ENCODE measurements around the gene KCNMA1.
"Not testable (repeated sequence)": the region's sequence is repeated elsewhere in the genome, so short reads cannot be mapped to it uniquely, and the experiment has no call there.

KCNMA1 gene

GRCh38 chr10:77578583-77579227 is 58.9 kb downstream of the KCNMA1 start:
- DNase-seq: no peak

GRCh38 chr10:77577666-77578229 is 59.9 kb downstream of the KCNMA1 start:
- DNase-seq: no peak

- DNase-seq: no peak
These were observed 61.1 kb downstream of the KCNMA1 start for GRCh38 chr10:77576444-77577032.

DNA sequence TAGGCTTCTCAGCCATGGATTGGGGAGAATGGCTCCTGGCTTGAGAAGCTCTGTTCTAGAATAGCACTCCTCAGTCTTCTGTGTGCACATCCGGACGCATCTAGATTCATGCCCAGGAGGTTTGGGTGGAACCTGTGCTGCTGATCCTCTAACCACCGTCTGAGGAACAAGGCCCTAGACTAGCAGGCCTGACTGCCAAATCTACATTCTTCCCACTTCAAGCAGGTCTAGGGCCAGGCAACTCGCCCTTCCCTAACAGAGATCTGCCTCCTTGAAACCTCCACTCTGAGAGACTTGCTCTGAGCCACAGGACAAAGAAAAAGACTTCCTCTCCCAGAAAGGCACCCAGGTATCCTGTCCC is 61.6 kb downstream of the KCNMA1 start:
- DNase-seq: no peak

DNA sequence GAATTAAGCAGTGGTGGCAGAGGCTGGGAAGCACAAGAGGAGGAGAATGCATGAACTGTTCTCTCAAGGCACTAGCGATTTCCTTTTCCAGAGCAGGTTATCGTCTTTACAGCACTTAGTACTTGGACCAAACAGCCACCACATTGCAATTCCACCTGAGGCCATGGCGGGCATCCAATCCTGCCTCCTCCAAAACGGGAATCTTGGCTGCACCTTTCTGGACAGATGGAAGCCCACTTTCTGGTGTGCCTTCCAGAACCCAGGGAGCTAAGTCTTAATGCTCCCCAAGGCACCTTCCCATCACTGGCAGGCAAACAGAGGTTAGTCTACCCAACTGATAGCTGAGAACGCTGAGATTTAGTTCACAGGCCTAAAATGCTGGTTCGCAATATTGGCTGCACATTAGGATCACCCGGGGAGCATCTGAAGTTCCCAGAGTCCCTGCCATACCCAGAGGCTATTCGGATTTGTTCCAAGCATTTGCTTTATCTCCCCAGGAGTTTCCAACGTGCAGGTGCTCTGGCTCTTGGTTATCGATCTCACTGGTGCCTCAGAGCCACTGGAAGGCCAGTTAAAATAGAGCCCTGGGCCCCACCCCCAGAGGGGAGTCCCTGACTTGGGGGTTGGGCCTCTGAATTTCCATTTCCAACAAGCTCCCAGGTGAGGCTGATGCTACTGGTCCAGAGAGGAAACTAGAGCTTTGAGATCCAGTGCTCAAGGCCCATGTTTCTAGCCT is 62.2 kb downstream of the KCNMA1 start:
- no peak for DNase-seq

DNA sequence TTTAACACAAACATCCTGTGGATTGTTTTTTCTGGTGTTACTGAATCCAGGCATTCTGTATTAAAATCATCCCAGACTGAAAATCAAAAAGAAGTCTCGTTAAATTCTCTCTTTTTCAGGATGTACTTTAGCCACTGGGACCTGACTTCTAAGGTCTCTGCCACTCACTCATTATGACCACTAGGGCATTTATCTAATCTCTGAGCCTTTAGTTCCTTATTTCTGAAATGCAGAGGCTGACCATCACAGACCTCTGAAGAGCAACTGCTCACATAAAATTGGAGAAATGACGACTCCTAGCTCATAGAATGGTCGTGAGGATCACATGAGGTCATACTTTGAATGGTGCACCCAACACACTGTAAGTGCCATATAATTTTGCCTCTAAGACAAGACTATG is 63.2 kb downstream of the KCNMA1 start:
- no peak for DNase-seq

- DNase-seq: not testable (repeated sequence)
These were observed 65.1 kb downstream of the KCNMA1 start for GRCh38 chr10:77572520-77572919.

DNA sequence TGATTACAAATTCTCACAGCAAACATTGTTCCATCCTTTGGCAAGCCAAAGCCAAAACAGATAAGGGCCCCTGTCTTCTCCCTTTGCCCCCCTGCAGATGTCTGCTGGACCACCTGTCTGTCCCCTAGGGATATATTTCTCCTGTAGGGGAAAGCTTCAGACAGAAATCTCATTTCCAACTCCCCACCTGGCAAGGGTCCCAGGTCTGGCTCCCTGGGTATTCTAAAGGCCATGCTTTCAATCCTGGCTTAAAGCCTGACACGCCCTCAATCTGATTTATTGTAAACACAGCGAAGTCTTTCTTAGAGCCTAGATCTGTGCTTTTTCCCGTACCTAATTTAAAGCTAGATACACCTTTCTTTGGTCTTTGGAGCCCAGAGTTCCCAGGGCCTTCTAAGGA is 66.1 kb downstream of the KCNMA1 start:
- no peak for DNase-seq

- DNase-seq: no peak
These were observed 70.6 kb downstream of the KCNMA1 start for GRCh38 chr10:77566914-77567566.

GRCh38 chr10:77566236-77566635 is 71.4 kb downstream of the KCNMA1 start:
- DNase-seq: no peak

- no peak for DNase-seq
These were observed 72.0 kb downstream of the KCNMA1 start for GRCh38 chr10:77565590-77566023.

DNA sequence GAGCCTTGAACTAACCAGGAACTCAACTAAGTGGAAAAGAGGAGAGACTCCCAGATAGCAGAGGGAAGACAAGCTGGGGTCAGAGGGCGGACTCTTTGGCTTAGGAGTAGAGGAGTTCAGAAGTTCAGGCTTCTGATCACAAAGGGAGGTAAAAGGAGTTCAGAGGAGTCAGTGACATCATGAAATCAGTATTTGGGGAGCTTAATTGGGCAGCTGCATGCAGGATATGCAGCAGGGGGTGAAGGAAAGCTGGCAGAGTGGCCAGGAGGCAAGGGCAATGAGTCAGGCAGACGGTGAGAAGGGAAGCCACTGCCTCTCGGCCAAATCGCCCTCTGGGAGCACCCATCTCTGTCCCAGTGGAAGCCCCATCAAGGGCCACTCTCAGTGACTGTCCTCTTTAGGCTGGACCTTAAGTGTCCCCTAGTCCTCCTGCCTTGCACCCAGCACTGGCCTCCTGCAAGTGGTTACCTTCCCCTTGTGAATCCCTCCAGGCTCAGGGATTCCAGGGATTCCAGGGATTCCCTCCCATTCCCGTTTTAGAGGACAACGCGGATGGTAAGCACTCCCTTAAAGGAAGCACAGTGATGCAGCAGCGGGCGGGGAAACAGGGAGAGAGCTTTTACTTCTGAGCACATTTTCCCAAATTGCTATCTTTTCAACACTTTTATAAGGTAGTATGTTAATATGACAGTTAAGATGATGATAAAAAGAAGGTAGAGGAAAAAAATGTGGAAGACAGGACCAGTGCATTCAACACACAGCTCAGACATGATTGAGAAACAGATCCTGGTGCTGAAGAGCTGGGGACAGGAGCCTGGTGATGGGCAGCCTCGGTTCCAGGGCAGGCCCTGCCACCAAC is 72.6 kb downstream of the KCNMA1 start:
- no peak for DNase-seq

DNA sequence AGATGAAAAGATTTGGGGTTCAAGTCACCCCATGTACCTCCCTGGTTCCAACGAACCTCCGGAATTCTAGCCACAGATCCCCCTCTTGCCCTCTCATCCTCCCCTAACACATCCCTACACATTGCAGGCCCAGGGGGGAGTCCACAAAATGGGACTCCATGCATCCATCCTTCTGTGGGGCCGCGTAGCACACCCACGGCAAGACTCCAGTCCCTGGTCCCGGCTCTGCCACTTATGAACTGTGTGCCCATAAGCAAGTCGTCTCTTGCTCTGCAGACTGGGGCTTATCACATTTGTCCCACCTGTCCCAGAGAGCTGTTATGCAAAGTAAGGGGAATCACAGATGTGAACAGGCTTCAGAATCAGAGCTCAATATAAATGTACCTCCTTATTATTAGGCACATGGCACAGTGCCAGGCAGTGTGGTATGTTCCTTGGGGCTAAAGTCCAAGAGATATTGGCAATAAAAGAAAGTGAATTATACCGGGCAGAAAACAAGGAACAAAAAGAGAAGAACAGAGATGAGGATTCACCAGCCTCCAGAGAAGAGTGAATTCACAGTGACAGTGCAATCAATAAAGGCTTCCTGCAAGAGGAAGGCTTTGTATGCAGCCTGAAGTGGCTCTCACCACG is 73.9 kb downstream of the KCNMA1 start:
- DNase-seq: no peak

- DNase-seq: no peak
These were observed 74.9 kb downstream of the KCNMA1 start for GRCh38 chr10:77562742-77563141.

- no peak for DNase-seq
These were observed 75.6 kb downstream of the KCNMA1 start for GRCh38 chr10:77561991-77562390.

DNA sequence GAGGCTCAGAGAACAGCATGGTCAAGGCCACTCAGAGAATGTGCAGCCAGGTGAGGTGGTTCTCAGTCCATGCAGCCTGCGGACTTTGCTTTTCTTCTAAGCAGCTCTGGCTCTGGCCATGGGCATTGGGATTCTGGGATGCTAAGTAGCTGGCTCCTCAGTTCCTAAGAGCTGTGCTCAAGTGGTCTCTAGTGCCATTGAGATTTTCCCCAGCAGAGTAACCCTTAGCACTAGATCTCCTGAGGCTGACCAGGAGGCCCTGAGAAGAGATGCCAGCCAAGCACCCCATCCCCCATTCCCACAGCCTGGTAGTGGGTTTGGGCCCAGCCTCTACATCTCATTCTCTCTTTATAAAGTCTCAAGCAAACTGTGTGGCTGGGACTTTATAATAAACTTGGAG is 77.1 kb downstream of the KCNMA1 start:
- DNase-seq: no peak

DNA sequence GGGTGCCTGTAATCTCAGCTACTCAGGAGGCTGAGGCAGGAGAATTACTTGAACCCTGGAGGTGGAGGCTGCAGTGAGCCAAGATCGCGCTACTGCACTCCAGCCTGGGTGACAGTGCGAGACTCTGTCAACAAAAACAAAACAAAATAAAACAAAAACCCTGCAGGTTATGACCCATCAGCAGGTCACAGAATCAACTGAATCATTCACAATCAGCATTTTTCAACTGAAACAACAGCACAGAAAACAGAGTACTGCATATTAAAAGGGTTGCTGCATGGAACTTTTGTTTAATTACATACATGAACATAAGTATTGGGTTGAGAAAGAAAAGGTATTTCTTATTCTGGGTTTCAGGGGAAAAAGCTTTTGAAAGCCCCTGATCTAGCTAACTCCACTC is 77.6 kb downstream of the KCNMA1 start:
- DNase-seq: no peak

- DNase-seq: no peak
These were observed 80.5 kb downstream of the KCNMA1 start for GRCh38 chr10:77556990-77557601.

DNA sequence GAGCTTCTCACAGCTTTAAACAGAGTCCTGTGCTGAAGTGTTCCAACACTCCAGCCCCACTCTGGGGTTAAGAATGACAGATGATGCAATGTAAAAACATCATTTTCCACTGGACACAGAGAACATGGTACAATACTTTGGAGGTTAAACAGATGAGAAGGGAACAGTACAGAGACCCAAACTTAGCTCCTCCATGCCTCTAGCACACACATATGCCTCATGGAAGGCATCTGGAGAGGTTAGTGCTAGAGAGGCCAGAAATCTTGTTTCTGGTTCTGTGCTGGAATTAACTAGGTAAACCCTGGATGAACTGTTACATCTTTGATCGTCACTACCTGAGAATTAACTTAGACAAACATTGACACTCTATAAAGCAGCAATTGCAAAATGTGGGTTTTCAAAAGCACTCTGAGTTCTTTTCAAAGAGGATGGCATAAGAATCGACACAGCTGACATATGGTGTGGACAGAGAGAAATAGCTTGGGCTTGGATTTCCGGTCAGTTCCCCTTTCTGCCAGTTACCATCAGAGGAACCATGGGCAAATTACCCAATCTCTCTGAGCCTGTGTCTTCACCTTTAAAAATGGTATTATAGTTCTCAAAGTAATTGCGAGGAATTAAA is 81.9 kb downstream of the KCNMA1 start:
- DNase-seq: no peak

DNA sequence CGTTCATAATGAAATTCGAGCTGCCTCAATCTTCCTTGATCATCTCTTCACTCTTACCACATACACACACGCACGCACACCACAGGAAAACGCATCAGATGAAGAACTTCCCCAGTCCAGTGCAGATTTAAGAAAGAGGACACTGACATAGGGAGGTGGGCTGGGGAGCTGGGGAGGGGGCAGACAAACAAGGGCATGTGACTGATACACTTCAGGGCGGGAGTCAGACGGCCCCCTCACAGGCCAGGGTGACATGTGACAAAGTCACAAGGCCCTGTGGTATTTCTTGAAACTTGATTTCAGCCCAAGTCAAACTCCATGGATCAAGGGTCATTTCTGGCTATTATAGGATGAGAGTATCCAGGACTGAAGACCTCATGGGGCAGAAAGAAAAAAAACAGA is 82.6 kb downstream of the KCNMA1 start:
- peak; percentile 35 for DNase-seq

DNA sequence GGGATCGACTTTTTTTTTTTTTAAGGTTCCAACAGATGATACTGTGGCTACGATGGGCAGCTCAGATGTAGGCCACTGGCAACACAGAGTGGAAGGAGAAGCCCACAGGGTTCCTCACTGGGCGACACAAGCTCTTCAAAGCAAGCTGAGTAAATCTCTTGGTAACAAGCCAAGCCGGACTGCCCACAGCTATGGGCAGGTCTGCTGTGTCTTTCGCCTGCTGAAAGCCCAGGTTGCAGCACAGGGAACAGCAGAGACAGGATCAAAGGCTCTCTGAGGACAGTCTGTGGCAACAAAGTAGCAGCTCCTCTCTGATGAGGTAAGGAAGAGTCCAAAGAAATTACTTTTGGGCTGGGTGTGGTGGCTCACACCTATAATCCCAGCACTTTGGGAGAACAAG is 83.6 kb downstream of the KCNMA1 start:
- DNase-seq: no peak
